Kidney (tissue), 14 donors: ENCODE results near the gene HIC1. TPM values are rescaled to one million over a fixed set of nuclear protein-coding genes. Genes with fewer than 3 reads are reported as not detected.
A peak's percentile ranks its signal among the peaks of the same experiment; 100 is the strongest.

Source experiments
- DNase-seq, 5 donors: peaks; one replicate each; pipeline ENCODE4 v3.0.0-alpha.2; 2013 to 2020
- FAIRE-seq: peaks from 2 replicates; lab custom pipeline; 2012; peaks lifted over from hg19 to GRCh38; lab: Jason Lieb, UNC
- H3K27ac ChIP-seq, 2 donors: one replicate each; pipeline ENCODE4 v1.7.0; 2013; ENCODE audit warnings: low read depth in 2 of 2, low read length in 2 of 2, inconsistent platforms in 1 of 2
- H3K27me3 ChIP-seq: one replicate; pipeline ENCODE4 v1.7.1; 2013; ENCODE audit warnings: low read length, inconsistent platforms; ENCODE audit not compliant: control insufficient read depth, insufficient read depth
- H3K36me3 ChIP-seq, 3 donors: one replicate each; pipeline versions ENCODE4 v1.7.0 to v1.7.1; 2013; ENCODE audit warnings: low read length in 3 of 3, control low read depth in 1 of 3, inconsistent platforms in 1 of 3; ENCODE audit not compliant: insufficient read depth in 3 of 3, control insufficient read depth in 2 of 3
- H3K4me1 ChIP-seq, 3 donors: one replicate each; pipeline versions ENCODE4 v1.7.0 to v1.7.1; 2013; ENCODE audit warnings: low read length in 3 of 3, inconsistent platforms in 1 of 3, low read depth in 1 of 3; ENCODE audit not compliant: control insufficient read depth in 2 of 3, insufficient read depth in 2 of 3
- H3K4me3 ChIP-seq, 3 donors: one replicate each; pipeline versions ENCODE4 v1.7.0 to v1.8.1; 2013; ENCODE audit warnings: low read length in 3 of 3, control low read depth in 1 of 3, inconsistent platforms in 1 of 3
- H3K9ac ChIP-seq, 3 donors: one replicate each; pipeline versions ENCODE4 v1.7.0 to v1.7.1; 2013; ENCODE audit warnings: low read length in 3 of 3, control low read depth in 1 of 3, inconsistent platforms in 1 of 3
- H3K9me3 ChIP-seq, 3 donors: one replicate each; pipeline versions ENCODE4 v1.7.0 to v1.7.1; 2013; ENCODE audit warnings: low read length in 3 of 3, control low read depth in 1 of 3, inconsistent platforms in 1 of 3; ENCODE audit not compliant: control insufficient read depth in 2 of 3, insufficient read depth in 1 of 3
- CTCF ChIP-seq: IDR thresholded peaks from 3 replicates; pipeline ENCODE4 v1.5.1; 2012; ENCODE audit warnings: mild to moderate bottlenecking, moderate library complexity, borderline replicate concordance; ENCODE audit not compliant: insufficient read depth; ENCODE audit errors: extremely low read depth
- intact Hi-C: fragments of 100-400 bp; cut with DNase I; formaldehyde crosslinking; loops from one replicate; pipeline ENCODE4 v1.11.1; 2022
- polyA plus RNA-seq: library from polyadenylated mRNA; stranded (reverse); fragments of 350-450 nt; fragmentation: Illumina TruSeq; extraction: RNeasy Lipid Tissue Mini Kit (QIAGEN cat#74804); gene quantifications from one replicate; pipeline ENCODE4 v1.2.3, GENCODE V29; 2014; ENCODE audit warnings: low read depth, low replicate concordance; ENCODE audit not compliant: insufficient read depth
- total RNA-seq: library from RNA; stranded (reverse); fragmentation: NEBNext Ultra II Directional; extraction: Animal tissue kit (Norgen Biotek cat#: 25700); gene quantifications from one replicate; pipeline ENCODE4 v1.2.1, GENCODE V29; 2021
- donor health status: control.
- donor health status: control.
- donor health status: control.
- donor health status: control.
- donor health status: control.
- donor health status: DM: yes; HTN: yes; CAD: no.
- donor health status: Normal renal cell carcinoma (clear cell type).

Gene HIC1
- total and polyA plus RNA-seq, 2 donors from 2014 or later, result 2.7 to 13.0 TPM

GRCh38 chr17:2101448-2102257 is 46.8 kb downstream of the HIC1 start:
- H3K4me3 ChIP-seq, result no peak overlapping the region
- H3K4me1 ChIP-seq, result peaks cover 0 to 11% (median 11%) of the 10 kb centered on the region in 3 donors
- H3K9ac ChIP-seq, result peak overlapping the region in 1 of 3 donors; percentile 10
- FAIRE-seq (peak; percentile 56), DNase-seq (peak in 2 of 5 donors; percentile 72 to 95)
- no peaks in the 10 kb centered on the region for H3K9me3 ChIP-seq
- H3K27ac ChIP-seq, result peak overlapping the region in 1 of 2 donors; percentile 48
- no peaks in the 10 kb centered on the region for H3K27me3 ChIP-seq
- H3K36me3 ChIP-seq, result no peaks in the 10 kb centered on the region
- no peak for TF ChIP-seq CTCF
- intact Hi-C loops, result no loop called here

GRCh38 chr17:2102931-2103809 is 48.3 kb downstream of the HIC1 start:
- DNase-seq (peak in 1 of 5 donors; percentile 34), FAIRE-seq (no peak)
- Histone ChIP-seq H3K36me3 (no peaks in the 10 kb centered on the region), H3K4me3 (no peak overlapping the region), H3K9me3 (no peaks in the 10 kb centered on the region), H3K27me3 (no peaks in the 10 kb centered on the region), H3K9ac (no peak overlapping the region), H3K27ac (no peak overlapping the region), H3K4me1 (peaks cover 0 to 18% (median 14%) of the 10 kb centered on the region in 3 donors)
- no peak for TF ChIP-seq CTCF
- intact Hi-C loops, result no loop called here

DNA sequence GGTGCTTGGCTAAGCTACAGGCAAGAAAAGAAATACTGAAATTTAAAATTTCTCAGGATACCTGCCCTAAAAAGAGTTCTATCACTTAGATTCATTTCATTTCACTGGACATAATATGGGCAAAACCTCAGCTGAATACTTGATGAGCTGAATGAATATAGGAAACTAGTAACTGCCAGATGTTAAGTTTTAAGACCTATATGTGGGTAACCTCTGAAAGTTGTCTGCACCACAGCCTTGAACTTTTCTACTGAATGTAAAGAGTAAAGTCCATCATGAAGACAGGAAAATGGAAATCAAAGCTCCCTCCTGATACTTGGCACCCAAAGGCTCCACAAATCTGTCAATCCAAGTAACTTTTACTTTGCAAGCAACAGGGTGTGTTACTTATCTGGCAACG is 50.8 kb downstream of the HIC1 start:
- H3K27me3 ChIP-seq, result no peaks in the 10 kb centered on the region
- peaks cover 0 to 18% (median 14%) of the 10 kb centered on the region in 3 donors for H3K4me1 ChIP-seq
- no peaks in the 10 kb centered on the region for H3K36me3 ChIP-seq
- intact Hi-C loops, result no loop called here
- no peak for FAIRE-seq
- H3K9ac ChIP-seq, result no peak overlapping the region
- no peak for DNase-seq
- H3K9me3 ChIP-seq, result no peaks in the 10 kb centered on the region
- no peak for TF ChIP-seq CTCF
- no peak overlapping the region for H3K4me3 ChIP-seq
- H3K27ac ChIP-seq, result no peak overlapping the region
